ENCODE measurements around the gene PPIL6.

DNA sequence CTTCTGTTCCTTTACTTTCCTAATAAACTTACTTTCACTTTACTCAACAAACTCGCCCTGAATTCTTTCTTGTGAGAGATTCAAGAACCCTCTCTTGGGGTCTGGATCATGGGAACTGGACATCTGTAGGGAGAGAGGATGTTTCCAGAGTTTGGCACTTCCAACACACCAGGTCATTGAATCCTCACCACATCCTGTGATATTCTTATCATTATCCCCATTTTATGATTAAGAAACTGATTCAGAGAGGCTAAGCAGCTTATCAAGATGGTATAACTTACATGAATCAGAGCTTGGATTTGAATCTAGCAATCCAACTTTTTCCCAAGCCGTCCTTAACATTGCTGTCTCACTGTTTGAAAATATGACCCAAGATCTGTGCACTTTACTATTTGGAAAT lies 15.5 kb downstream of the PPIL6 start:
- TF ChIP-seq POLR2A (IDR thresholded peaks at IDR 0.05) (no peak), POLR2AphosphoS5 (IDR thresholded peaks at IDR 0.05) (no peak)
